ENCODE data around the gene PIGQ.

PIGQ gene

DNA sequence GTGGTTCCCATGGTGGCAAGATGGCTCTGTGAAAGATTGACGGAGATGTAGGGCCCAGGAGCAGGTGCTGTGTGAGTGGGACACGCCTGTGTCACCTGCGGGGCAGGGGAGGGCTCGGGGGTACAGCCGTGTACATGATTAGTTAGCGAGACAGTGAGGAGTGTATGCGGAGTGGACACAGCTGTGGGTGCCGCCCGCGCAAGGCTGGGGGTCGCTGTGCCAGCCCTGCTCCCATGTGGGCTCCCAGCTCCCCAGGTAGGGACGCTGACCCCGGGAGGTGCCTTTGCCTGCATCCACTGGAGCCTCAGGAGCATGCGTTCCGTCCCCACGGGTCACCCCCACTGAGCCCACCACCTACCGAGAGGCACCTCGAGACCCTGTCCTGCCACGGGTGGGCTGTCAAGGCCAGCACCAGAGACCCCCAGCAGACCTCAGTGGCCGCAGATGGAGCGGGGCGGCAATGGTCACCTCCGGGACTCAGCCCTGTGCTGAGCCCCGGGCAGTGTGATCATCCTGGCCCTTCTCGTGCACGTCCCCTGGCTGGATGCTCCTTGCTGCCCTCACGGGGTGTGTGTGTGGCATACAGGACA, 34.8 kb upstream of the PIGQ start:
- DNase-seq: no peak

DNA sequence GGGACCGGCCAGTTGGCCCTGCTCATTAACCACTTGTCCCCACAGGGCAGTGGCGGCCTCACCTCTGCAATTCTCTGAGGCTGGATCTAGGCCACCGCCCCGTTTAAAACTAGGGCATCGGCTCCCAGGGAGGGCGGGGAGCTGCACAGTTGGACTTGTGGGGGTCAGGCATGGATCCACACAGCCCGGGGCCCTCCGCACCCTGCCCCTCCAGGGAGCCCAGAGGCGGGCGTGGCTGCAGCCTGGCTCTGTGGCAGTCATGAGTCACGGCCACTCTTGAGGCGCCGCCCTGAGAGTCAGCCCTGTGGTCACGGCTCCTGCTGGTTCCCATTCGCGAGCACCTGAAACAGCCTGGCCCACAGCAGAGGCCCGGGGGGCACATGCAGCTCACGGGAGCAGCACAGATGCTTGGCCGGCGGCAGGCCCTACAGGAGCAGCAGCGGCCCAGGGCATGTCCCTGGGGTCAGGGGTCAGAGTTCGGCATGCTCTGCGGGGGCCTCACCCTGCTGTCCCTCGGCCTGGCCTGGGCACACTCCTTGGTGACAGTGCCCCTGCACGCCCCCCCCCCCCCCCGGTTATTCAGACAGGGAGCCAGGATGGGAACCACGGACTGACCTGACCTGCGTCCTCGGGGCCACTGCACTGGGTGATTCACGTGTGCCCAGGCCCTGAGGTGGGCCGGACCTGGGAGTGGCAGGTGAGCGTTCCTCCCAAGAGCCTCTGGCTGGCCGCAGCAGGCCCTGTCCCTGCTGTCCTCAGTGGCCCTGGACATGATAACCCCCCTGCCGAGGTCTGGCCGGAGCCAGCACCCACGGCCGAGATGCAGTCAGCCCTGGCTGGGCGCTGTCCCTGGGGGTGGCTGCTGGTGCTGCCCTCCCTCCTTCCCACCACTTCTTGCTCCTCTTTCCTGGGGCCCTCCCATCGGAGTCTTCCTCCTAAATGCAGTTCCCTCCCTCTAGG, 34.0 kb upstream of the PIGQ start:
- DNase-seq: no peak

DNA sequence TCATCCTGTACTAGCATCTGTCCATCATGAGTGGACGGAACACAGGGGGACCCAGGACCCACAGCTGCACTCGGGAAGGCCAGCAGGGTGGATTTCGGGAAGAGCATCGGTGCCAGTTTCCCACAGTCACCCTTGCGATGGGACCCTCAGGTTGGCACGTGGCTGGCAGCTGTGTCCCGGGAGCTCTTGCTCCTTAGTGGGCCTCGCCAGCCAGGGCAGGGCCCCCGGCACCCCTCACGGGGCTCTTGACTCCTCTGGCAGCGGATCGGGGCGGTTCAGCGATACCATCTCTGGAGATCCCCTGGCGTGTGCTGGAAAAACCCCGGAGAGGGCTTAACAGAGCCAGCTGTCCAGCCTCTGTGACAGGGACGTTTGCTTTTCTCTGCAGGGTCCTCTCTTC, 33.0 kb upstream of the PIGQ start:
- DNase-seq: no peak

DNA sequence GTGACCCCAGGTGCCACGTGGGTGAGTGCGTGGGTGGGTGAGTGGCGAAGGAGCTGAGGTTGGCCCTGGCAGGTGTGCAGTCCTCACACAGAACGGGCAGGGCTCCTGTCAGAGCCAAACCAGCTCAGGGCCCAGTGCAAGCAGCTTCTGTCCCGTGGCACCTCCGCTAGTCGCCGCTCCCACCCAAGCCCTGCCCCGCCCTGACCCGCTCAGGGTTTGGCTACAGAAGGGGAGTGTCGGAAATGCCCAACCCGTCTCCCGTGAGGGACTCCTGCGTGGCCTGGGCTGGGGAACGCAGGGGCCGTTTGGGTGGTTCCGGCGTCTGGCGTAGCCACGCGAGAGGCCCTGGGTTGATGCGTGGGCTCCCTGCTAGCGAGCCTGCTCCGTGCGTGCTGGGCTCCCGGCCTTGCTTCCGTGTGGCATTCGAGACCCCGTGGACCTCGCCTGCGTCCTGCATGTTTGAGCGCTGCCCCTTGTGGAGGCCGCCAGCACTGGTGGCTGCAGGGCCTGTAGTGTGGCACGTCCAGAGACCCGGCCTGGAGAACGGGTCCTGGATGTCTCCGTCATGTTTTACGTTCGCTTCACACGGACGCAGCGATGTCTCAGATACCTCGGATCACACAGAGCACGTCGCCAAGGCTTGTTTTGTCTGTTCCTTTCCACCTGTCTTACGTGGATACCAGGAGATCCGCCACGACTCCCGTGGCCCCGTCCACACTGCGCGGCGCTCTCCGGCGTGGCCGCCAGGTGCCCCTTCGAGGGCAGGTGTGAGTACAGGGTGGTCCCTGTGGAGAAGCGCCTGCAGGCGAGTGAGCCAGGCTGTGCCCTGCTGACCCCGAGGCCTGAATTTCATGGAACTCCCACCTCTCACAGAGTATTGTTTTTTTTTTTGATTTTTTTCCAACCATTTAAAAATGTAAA, 32.1 kb upstream of the PIGQ start:
- no peak for DNase-seq

GRCh38 chr16:539901-540530, 29.8 kb upstream of the PIGQ start:
- DNase-seq: no peak

DNA sequence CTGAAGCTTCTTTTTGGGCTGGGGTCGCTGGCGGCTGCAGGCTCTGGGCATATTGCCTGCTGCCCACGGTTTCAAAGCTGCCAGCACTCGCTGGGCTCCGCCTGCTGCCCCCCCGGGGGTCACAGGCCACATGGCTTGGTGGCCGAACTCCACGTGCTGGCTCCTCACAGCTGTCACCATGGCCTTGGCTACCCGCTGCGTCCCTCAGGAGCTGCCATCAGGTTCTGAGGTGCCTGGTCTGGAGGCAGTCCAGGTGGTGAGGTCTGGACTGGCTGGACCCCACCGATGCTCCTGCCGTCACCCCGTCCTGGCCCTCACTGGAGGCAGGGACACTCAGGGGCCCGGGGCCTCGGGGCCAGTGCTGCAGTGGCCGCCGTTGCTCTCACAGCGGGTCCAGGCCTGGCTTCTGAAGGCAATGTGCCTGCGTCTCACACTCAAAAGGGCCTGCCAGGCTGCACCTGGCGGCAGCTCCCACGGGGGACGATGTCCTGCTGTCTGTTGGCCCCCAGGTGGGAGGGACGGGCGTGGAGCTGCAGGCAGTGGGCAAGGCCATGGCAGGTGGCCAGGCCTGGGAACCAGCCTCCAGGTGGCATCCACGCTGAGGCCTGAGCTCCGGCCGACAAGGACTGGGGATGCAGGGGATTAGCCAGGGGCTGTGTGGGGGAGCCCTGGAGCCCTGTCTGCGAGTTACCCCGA, 29.0 kb upstream of the PIGQ start:
- DNase-seq: no peak

DNA sequence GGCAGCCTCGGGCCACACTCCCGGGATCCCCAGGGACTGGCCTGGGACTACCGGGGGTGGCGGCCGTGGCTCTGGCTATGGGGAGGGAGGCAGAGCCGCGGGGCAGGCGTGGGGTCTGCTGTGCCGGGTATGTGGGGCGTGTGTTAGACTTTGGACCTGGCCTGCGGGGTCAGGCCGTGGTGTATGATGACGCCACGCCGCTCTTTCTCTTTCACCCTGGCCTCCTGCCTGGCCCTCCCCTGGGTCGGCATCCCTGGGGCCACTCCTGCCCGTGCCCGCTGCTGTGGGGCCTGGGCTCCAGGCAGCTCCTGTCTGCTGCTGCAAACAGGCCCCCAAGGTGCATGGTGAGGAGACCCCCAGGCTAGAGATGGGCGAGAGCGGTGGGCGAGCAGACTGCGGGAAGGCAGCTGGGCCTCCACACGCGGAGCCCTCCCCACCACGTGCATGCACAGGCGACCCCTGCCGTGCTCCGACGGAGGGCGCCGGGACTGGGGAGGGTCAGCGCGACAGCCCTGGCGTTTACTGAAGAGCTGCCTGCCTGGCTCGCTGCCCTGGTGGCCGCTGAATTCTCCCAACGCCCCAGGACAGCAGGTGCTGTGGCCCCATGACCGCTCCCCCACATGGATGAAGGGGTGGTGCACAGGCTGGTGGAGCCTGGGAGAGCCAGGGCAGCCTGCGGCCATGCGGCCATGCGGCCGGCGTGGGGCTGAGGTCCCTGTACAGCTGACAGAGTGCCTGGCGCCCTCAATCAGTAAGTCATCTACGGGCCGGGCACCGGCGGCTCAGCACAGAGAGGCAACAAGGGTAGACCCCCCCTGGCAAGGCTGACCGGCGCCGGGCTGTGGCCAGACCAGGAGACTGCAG, 26.2 kb upstream of the PIGQ start:
- no peak for DNase-seq

DNA sequence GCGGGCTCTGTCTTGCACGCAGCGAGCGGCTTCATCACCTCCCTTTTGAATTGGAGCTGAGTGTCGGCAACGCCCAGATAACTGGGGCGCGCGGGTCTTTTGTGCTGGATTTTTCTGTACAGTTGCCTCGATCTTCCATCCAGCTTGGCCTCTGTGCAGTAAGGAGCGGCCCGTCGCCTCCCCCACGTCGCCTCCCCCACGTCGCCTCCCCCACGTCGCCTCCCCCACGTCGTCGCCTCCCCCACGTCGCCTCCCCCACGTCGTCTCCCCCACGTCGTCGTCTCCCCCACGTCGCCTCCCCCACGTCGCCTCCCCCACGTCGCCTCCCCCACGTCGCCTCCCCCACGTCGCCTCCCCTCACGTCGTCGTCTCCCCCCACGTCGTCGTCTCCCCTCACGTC, 25.3 kb upstream of the PIGQ start:
- DNase-seq: no peak

DNA sequence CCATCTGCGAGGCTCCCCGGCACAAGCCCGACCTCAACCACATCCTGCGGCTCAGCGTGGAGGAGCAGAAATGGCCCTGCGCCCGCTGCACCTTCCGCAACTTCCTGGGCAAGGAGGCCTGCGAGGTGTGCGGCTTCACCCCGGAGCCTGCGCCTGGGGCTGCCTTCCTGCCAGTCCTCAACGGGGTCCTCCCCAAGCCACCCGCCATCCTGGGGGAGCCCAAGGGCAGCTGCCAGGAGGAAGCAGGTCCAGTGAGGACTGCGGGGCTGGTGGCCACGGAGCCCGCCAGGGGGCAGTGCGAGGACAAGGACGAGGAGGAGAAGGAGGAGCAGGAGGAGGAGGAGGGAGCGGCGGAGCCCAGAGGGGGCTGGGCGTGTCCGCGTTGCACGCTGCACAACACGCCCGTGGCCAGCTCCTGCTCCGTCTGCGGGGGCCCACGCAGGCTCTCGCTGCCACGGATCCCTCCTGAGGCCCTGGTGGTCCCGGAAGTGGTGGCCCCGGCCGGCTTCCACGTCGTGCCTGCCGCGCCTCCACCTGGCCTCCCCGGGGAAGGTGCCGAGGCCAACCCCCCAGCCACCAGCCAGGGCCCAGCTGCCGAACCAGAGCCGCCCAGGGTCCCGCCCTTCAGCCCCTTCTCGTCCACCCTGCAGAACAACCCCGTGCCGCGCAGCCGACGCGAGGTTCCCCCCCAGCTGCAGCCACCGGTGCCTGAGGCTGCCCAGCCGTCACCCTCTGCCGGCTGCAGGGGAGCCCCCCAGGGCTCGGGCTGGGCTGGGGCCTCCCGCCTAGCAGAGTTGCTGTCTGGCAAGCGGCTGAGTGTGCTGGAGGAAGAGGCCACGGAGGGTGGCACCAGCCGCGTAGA, 22.6 kb upstream of the PIGQ start:
- DNase-seq: no peak

- no peak for DNase-seq
Measured at GRCh38 chr16:548586-548985, 21.2 kb upstream of the PIGQ start.

DNA sequence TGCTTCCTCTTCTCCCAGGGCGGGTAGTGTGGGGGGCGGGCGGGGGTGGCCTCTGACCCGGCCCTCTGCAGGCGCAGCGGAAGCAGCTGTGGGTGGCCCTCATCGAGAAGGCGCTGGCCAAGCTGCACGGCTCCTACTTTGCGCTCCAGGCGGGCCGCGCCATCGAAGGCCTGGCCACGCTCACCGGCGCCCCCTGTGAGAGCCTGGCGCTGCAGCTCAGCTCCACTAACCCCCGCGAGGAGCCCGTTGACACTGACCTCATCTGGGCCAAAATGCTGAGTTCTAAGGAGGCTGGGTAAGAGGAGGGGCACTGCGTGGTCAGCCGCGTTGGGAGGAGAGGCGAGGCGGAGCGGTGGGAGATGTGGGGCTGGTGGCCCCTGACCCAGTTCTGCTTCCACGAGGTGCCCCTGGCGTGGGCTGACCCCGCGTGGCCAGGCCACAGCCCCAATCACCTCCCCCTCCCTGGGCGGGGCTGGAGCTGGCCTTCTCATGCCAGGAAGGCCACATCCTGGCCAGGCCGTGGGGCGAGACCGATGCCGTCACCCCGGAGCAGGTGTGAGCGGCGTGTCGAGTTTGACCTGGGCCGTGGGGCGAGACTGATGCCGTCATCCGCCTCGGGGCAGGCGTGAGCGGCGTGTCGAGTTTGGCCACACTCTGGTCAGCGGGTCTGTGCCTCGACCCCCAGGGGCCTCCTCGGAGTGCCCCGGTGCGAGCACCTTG, 20.1 kb upstream of the PIGQ start:
- no peak for DNase-seq

DNA sequence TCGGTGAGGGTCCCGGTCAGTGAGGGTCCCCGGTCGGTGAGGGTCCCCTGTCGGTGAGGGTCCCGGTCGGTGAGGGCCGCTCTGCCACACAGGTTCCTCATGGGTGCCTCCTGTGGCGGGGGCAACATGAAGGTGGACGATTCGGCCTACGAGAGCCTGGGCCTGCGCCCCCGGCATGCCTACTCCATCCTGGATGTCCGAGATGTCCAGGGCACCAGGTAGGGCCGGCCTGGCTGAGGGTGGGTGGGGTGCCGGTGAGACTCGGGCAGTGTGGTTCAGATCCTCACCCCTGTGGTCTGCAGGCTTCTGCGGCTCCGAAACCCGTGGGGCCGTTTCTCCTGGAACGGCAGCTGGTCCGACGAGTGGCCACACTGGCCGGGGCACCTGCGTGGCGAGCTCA, 18.6 kb upstream of the PIGQ start:
- DNase-seq: no peak

GRCh38 chr16:552171-552570, 17.6 kb upstream of the PIGQ start:
- DNase-seq: no peak

DNA sequence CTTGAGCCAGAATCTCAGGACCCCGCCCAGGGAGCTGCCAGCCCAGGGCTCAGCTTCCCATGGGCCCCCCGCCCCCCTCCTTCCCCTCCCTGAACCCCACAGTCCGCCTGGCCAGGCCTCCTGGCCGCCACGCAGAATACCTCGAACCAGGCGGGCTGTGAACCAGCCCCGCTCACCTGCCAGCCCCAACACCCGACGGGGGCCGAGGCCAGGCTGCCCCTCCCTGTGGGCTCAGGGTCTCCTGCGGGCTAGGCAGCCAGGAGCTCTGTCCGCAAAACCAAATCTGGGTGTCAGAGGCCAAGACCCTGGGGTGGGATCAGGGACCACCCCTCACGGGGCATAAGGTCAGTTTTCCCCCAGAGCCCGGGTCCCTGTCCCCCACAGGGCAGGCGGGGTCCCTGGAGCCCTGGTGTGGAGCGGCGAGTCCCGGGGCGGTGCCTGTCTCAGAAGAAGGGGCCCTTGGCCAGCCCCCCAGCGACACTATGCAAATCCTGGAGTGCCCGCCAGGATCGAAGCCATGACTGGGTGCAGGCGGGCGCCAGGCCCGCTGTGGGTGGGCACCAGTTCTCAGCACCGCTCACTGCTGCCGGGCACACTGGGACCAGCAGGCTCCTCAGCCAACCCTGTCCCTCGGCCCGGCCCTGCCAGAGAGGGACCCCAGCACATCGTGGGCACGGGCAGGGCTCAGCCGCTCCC, 16.0 kb upstream of the PIGQ start:
- no peak for DNase-seq

DNA sequence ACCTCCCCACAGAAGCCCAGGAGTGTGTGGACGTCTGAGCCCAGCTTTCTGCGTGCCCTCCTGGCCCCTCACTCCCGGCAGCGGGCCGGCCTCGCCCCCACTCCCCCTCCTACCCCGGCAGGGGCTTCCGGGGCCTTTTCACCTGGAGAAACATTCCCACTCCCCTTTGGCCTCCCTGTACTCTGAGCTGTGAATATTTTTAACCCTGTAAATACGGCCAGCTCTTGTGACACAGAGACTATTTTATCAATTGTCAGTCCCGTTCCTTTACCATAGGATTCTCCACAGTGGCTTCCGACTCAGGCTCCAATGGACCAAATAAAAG, 15.5 kb upstream of the PIGQ start:
- no peak for DNase-seq

DNA sequence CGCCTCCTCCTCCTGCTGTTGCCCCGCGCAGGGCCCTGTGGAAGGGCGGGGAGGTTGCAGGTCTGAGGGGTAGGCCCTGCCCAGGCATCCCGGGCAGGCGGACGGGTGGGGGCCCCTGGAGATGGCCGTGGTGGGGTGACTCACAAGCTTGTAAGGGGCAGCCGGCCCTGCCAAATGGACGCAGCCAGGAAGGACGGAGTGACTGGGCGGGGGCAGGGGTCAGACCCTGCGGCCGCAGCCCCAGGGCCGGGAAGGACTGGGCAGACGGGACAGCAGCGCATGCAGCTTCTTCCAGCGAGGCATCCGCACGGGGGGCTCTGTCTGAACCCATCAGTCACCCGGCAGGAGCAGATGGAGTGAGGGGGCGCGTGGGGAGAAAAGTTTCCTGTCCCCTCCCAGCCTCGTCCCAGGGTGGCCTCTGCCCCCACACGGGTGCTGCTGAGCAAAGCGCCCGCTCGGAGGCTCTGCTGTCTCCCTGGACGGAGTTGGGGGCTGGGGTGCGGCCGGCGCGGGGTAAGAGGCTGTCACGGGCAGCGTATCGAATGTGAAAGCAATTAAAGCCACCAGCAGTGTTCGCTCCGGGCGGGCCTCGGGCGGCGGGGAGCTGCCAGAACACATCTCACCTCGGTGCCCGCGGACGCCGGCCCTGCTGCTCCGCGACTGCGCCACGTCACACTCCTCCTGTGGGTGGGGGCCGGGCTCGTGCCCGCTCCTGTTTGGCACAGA, 15.0 kb upstream of the PIGQ start:
- DNase-seq: no peak

DNA sequence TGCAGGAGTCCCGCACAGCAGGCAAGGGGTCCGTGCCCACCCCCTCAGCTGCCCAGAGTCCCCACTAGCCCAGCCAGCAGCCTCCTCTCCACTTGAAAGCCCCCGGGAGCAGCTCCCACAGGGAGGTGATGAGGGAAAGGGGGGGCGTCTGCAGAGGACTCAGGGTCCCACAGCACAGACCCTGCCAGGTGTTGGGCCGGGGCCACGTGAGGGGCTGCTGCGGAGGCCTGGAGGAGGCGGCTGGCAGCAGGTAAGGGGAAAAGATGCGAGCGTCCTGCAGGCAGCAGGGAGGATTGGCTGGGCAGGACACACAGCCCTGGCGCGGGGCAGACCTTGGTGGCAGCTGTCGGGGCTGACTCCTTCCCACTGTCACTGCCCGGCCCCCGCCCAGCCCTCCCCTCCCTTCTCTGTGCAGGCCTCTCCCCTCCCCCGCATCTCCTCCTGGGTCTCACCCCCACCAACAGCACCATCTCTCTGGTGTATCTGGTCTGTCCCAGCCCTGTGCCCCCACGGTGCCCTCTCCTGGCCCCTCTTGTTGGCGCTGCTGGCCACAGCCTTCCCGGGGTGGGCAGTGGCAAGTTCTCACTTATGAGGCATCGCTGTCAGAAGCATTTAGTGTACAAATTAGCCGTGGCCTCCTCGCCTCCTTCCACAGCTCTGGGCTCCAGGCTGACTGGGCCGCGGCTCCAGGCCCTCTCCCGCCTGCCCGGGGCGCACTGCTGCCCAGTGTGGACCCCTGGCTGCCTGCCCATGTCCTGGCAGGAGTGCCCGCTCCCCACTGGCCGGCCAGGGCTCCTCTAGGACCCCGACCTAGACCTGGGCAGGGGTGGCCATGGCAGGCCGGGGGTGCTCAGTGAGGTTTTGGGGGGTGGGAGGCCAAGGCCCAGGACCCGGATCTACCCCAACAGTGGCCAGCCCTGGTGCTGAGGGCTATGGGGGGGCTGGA, 14.0 kb upstream of the PIGQ start:
- no peak for DNase-seq
